ENCODE results near the gene APLP2.

APLP2 gene

DNA sequence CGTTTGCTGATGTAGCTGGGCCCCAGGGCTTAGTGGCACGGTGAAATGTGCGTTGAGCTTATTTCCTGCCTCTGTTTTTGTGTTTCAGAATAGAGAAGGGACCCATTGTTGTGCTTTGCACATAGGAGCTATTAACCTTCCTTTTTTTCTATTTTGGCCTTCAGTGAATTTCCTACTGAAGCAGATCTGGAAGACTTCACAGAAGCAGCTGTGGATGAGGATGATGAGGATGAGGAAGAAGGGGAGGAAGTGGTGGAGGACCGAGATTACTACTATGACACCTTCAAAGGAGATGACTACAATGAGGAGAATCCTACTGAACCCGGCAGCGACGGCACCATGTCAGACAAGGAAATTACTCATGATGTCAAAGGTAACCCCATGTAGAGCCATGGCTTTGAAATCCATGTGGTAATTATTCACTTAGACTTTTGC lies 52.5 kb downstream of the APLP2 start:
- no peak for DNase-seq

DNA sequence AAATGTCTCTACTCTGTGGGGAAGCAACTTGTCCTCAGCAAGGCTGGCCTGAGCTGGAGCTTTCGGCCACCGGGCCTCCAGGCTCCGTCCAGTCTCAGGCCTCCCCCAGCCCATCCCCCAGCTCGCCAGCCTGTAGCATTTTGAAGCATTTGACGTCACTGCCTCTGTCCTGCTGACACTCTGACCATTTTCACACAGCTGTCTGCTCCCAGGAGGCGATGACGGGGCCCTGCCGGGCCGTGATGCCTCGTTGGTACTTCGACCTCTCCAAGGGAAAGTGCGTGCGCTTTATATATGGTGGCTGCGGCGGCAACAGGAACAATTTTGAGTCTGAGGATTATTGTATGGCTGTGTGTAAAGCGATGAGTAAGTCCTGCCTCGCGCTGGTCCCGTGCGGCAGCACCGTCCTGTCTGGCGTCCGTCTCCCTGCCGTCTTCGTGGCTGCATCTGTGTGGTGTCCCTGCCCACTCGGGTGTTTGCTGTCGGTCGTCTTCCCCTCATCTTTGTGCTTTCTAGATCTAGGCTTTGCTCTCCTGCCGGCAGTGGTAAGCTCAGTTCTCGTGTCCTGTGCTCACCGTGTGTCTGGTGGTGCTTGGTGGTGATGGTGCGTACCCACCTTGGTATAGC lies 53.8 kb downstream of the APLP2 start:
- no peak for DNase-seq

DNA sequence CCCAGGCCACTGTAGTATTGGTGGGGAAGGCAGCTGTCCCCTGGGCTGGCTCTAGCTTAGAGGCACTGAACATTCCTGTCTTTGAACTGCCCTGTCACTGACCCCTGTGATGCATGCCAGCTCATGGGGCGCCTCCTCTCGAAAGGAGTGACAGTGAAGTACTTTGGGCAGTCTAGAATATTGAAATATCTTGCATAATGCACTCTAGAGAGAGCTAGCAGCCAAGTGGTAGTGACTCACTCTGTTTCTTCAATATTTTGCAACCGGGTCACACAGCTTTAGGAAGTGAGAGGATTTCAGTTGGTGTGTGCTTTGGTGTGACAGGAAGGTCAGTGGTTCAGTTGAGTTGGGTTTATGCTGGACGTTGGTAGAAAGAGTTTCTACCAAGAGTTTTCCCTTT lies 54.4 kb downstream of the APLP2 start:
- no peak for DNase-seq

DNA sequence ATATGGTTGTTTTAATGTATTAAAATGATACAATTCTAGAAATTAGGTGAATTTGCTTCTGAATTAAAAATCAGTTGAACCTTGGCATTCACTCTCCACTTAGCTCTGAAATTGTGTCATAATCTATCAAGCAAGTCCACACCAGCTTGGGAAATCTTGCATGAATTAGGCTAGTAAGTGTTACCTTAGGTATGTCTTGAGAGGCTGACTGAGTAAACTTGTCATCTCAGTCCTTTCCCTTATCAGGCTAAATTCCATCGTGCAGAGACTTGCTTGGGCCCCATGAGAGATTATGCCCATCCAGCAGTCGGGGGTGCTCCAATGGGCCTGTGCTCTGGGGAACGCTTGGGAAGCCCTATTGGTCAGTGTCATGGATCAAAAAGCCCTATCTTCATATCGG lies 55.9 kb downstream of the APLP2 start:
- DNase-seq, result no peak

DNA sequence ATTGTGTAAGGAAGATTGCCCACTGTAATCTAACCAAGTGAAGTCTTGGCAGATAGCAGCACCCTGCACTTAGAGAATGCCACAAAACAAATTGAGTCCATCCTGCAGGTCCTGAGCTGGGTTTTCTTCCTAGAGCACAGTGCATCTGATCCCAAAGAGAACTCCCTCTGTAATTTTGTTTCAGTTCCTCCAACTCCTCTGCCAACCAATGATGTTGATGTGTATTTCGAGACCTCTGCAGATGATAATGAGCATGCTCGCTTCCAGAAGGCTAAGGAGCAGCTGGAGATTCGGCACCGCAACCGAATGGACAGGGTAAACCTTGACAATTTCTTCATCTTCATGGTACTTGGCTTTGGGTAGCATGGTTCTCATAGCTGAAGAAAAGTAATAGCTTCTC lies 56.8 kb downstream of the APLP2 start:
- no peak for DNase-seq

DNA sequence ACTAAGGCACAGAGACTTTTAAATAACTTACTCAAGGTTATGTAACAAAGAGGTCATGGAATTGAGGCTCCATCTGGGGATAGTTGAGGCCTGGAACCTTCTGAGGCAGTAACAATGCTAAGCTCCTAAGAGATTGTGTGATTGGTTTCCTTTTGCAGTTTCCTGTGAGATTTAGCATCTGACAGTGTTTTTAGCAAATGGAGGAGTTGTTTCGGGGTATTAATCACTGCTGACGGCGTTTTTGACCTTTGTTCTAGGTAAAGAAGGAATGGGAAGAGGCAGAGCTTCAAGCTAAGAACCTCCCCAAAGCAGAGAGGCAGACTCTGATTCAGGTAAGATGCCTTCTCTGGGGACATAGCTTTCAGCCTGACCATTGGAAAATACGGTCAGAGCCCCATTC lies 57.8 kb downstream of the APLP2 start:
- no peak for DNase-seq

DNA sequence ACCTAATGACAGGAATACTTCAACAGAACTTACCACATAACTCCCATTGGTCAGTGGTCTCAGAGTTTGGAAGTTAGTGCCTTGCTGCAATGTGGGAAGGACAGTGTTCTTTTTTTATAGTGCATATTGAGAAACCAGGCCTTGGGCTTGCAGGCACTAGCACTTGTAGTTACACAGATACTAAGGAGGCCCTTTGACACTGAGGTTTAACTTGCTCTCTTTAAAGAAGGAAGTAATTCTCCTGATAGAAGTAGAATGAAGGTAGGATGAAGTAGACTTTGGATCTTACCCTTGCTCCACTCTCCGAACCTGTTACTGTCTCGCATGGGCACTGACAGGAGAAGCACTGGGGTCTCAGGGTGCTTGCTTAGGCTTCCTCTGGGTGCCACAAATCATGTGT lies 58.9 kb downstream of the APLP2 start:
- DNase-seq, result no peak

DNA sequence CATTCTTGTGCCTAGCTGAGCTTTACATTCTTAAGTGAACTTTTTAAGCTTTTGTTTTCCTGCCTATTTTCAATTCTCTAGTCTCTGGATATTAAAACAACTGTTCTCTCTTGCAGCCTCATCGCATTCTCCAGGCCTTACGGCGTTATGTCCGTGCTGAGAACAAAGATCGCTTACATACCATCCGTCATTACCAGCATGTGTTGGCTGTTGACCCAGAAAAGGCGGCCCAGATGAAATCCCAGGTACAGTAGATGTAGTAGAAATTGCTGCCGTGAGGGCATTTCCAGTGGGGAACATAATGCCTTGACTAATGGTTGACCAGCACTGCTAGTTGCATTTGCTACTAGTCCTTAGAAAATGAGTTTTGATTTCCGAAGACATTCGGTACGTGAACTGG lies 60.2 kb downstream of the APLP2 start:
- no peak for DNase-seq

DNA sequence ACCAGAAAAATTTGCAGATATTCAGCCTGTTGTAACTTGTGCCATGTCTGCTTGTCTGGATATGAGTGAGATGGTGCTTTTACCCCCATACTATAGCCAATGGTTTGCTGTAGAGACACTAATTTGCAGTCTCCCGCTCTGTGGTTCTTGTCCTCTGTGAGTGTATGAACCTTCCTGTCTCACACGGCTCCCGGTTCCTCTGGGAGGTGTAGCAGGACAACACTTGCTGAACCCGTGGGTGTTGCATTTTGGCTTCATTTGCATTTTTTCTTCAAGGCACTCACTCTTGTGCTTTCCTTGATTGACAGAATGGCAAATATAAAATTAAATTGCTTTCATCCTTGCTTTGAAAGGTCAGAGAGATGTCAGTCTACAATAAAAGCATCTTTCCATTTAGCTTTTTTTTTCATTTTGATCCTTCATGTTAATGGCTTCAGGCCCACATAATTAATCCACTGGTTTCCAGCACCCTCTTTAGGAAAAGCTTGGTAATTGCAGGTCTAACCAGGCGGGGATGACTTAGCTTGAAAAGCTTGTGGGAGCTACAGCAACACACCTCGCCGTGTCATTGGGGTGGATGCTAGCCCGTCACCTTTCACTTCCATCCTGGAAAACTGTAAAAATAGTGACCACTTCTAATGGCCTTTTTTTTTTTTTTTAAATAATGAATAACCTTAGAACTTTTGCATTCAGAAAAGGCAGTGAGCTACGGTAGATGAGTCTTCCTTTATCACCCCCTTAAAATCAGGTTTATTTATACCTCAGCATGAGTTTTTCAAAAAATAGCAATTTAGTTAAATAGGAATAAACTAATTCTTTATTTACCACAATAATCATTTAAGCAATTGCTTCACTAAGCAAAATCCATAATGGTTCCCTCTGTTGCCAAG lies 62.5 kb downstream of the APLP2 start:
- DNase-seq, result peak; percentile 75

DNA sequence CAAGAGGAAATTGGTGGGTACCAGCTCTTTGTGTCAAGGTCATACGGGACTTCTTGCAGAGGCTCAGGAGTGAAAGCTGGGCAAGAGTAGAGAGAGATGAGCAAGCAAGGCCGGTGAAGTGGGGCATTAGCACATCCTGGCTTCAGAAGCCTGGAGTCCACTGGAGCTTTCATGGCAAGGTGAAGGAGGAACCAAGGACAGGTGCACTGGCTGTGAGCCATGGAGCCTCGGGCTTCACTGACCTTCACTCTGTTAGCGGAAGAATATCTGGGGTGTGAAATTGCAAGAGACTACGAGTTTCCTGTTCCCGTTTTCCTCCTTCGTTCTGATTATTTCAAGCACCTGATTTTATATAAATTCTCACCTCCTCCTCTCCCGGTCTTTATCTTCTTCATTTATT lies 64.0 kb downstream of the APLP2 start:
- DNase-seq, result no peak

DNA sequence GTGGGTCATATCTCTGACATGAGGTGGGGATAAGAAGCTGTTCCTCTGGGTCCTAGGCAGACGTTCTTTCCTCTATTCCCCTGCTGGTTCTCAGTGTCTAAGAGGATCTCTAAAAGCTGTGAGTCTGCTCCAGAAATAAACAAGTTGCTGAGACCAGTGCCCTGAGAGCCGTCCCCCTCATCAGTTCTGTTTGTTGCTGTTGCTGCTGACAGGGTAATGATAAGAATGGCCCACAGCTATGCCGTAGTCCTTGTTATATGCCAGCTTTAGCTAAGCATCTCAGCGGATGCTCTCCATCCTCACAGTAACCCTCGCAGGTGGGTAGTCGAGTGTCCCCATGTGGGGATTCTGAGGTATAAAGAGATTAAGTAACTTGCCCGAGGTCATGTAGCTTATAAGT lies 66.4 kb downstream of the APLP2 start:
- no peak for DNase-seq

DNA sequence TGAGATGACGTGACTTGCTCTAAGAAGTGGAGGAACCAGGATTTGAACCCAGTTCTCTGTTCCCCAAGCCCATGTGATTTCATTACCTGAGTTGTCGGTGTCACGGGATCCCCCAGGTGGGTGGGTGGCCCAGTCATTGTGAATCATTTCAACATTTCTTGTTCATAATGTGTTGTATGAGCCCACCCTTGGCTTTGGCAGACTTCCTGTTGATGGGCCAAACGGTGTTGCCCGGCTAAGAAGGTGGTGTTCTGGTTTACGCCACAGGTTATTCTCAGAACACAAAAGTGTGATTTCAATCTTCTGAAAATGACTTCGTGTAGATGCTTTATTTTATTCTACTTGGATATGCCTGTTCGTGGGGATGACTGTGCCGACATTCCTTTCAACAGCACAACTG lies 68.3 kb downstream of the APLP2 start:
- DNase-seq, result no peak

DNA sequence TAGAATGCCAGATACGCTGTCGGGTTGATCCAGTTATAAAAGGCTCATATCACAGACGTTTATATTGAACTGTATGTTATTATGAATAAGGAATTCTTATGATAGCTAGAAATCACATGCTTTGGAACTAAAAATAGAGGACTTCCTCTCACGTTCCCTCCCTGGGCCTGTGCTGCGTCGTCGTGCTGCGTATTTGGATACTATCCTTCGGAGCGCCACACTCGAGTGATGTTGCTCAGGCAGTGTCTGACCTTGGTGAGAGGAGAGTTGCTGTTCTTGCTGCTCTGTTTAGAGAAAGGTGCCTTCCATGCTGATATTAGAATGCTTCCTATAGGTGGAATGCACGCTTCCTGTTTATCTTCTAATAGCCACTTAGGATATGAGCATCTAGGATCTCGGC lies 69.7 kb downstream of the APLP2 start:
- no peak for DNase-seq

DNA sequence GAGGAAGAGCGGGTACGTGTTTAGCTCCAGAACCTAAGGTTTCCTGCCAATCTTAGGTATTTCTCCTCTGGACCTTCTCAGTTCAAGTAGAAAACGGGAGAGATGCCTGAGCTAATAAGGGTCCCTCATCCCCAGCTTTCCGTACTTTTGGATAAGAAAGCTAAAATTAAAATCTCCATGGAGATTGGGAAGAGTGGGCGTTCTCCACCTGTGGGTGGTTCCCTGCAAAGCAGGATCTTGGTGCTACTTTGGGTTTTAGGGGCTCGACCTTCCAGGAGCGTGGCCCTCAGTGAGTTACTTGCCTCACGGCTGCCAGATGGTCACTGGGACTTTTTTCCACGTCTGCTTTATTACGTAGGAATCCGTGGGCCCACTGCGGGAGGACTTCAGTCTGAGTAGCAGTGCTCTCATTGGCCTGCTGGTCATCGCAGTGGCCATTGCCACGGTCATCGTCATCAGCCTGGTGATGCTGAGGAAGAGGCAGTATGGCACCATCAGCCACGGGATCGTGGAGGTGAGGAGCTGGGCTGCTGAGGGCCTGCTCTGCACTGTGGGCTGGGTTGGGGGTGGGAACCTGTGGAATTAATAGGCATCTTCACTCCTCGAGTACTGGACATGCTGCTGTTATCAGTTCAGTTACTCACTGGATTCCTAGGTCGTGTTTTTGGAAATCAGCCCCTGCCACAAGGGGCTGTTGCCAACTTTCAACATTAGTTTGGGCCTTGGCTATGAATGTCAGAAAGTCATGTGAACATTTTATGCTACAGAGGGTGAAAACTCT lies 72.1 kb downstream of the APLP2 start:
- DNase-seq, result no peak

DNA sequence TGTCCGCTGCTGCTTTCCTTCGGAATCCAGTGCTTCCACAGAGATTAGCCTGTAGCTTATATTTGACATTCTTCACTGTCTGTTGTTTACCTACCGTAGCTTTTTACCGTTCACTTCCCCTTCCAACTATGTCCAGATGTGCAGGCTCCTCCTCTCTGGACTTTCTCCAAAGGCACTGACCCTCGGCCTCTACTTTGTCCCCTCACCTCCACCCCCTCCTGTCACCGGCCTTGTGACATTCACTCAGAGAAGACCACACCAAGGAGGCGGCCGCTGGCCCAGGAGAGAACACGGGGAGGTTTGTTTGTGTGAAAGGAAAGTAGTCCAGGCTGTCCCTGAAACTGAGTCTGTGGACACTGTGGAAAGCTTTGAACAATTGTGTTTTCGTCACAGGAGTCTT lies 74.4 kb downstream of the APLP2 start:
- no peak for DNase-seq

DNA sequence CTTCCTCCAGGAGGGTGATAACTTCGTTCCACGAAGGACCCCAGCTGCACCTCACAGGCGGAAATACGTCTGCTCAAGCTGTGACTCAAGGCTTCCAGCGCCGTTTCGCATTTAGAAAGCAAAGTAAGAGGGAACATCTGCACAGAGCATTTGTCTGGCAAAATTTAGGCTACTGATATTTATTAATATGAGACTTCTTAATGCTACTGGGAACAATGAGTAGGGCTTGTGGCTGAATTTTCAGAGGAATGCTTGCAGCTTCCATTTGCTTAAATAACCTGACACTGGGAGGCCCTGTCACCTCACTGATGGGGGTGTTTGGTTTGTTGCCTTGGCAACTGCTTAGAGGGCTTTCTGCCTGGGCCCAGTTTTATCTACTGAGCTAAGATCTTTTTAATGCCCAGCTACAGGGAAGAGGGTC lies 75.2 kb downstream of the APLP2 start:
- no peak for DNase-seq

DNA sequence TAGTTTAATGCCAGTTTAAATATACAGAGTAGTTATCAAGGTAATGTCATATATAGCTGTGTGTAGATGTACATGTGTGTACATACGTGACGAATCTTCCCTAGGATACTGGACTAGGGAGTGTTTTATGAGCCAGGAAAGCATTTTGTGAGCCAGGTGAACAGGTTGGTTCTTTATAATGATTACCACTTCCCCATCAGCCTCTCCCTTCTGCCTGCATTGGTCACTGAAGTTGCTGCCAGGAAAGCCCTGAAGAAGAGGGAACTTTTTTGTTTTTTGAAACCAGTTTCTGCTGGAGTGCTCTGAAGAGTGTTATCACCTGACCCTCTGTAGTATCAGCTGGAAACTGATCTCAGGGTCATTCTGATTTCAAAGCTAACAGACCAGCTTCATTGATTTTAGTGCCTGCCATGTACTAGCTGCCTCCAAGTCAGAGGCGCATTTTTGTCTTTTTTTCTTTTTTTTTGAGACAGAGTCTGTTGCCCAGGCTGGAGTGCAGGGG lies 75.7 kb downstream of the APLP2 start:
- no peak for DNase-seq

DNA sequence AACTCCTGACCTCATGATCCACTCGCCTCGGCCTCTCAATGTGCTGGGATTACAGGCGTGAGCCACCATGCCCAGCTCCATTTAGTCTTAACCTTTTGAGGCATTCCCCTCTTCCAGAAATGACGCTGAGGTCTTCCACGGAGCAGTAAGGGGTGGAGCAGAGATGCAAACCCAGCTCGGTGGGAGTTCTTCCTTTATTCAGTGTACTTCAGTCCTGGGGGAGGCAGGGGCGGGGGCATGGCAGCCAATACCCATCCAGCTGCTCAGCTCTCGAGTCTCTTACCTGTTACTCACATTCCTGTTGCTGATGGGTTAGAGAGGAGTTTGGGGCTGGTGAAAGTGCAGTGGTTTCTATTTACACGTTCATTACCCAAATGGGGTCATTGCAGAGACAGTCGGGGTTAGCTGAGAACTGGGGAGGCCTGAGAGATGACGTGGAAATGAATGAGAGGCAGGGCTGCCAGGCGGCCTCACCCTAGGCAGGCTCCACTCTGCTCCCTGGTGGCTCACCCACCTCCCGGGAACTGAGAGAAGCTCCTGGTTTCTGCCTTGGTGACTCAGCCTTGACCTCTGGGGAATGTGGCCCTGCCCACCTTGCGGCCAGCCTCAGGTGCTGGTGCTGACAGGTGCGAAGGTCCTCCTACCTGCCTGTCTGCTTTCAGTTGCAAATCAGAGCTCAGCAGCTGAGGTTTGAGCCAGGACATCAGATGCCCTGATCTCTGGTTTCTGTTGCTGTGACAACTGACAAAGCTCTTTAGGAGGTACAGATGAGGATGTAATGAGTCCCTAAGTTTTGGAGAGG lies 76.5 kb downstream of the APLP2 start:
- peak; percentile 38 for DNase-seq

DNA sequence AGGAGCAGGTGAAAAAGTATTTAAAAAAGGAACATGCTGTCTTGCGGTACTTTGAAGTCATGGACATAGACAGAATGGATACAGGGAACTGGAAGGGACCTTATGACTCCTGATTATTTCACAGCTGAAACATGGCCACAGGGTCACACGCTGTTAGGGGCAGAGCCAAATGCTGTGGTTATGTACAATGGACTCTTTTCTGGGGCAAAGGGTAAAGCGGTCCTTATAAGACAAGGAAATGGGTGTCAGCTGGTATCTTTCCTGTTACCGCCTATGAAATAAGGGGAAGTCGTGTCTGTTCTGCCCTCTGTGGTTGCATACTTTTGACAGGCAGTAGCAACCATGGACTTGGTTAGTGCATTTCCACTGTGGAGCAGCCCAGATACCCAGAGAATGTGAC lies 77.1 kb downstream of the APLP2 start:
- DNase-seq, result no peak

DNA sequence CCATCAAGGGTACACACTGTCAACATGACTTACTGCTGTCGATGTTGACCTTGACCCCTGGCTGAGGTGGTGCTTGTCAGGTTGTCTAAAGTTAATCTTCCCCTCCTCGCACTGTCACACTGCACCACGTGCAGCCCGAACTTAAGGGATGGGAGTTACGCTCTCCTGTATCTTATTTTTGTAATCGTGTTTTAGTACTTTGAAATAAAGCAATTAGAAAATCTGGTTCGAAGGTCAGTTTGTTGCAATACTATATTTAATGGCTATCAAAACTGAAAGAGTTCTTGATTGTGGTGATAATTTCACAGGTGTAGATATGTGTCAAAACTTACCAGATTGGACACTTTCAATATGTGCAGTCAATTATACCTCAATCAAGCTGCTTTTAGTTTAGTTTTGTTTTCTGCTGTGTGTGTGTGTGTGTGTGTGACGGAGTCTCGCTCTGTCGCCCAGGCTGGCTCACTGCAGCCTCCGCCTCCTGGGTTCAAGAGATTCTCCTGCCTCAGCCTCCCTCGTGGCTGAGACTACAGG lies 79.2 kb downstream of the APLP2 start:
- no peak for DNase-seq

DNA sequence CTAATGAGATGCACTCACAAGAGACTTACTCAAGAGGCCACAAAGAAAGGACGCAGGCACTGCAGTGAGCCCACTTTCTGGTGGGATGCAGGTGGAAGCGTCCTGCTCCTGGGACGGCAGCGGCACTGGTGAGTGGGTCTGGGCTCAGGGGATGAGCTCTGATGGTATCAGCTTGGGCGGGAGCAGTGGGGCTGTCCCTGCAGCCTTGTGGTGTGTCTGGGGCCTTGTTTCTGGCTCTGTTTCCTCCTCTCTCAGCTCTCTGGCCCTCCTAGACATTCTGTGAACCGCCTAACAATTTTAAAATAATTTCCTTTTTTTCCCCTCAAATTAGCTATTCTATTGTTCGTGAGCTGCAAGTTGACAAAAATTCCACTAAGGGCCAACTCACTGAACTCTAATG lies 81.1 kb downstream of the APLP2 start:
- no peak for DNase-seq

DNA sequence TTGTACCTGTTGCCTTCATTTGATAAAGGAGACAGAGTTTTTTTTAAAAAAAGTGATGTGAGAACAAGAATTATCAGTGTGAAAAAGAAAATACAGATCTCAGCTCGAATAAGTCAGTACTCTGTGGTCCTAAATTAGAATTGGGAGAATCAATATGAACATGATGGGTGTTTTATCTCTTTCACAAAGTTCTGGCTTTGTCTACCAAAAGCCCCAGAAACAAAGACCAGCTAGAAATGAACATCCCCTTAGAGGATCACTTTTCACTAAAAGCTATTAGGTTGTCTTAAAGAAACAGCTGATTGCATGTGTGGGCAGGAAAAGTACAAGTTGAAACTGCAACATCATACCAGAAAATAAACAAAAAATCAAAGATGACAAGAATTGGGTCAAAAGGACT lies 81.5 kb downstream of the APLP2 start:
- no peak for DNase-seq
